HG03521 (cell line): Measurements from ENCODE around the gene GALNT9.

Source experiments
- ATAC-seq: cut with Tn5 transposase; IDR thresholded peaks from one replicate; pipeline ENCODE4 v1.9.1; 2021; ENCODE audit warnings: mild to moderate bottlenecking, moderate library complexity; ENCODE audit not compliant: unreplicated experiment

GALNT9 gene

GRCh38 chr12:132161796-132162507 is 167.4 kb downstream of the GALNT9 start:
- ATAC-seq: no peak

GRCh38 chr12:132161036-132161781 is 168.2 kb downstream of the GALNT9 start:
- no peak for ATAC-seq

GRCh38 chr12:132160601-132161035 is 168.8 kb downstream of the GALNT9 start:
- ATAC-seq: no peak

GRCh38 chr12:132160016-132160415 is 169.4 kb downstream of the GALNT9 start:
- ATAC-seq: no peak

GRCh38 chr12:132159555-132160003 is 169.8 kb downstream of the GALNT9 start:
- no peak for ATAC-seq

- no peak for ATAC-seq
Measured at GRCh38 chr12:132158677-132159554, 170.5 kb downstream of the GALNT9 start.

GRCh38 chr12:132157733-132158409 is 171.5 kb downstream of the GALNT9 start:
- ATAC-seq: no peak

GRCh38 chr12:132156573-132157325 is 172.6 kb downstream of the GALNT9 start:
- no peak for ATAC-seq

- no peak for ATAC-seq
Measured at GRCh38 chr12:132155771-132156572, 173.4 kb downstream of the GALNT9 start.

- no peak for ATAC-seq
Measured at GRCh38 chr12:132154941-132155770, 174.2 kb downstream of the GALNT9 start.

- peak; percentile 6 for ATAC-seq
Measured at GRCh38 chr12:132154341-132154761, 175.0 kb downstream of the GALNT9 start.

- ATAC-seq: peak; percentile 79
Measured at GRCh38 chr12:132153501-132154340, 175.7 kb downstream of the GALNT9 start.

- no peak for ATAC-seq
Measured at GRCh38 chr12:132152953-132153352, 176.4 kb downstream of the GALNT9 start.

GRCh38 chr12:132152411-132152821 is 177.0 kb downstream of the GALNT9 start:
- ATAC-seq: no peak

GRCh38 chr12:132151766-132152410 is 177.5 kb downstream of the GALNT9 start:
- no peak for ATAC-seq

GRCh38 chr12:132151145-132151765 is 178.1 kb downstream of the GALNT9 start:
- no peak for ATAC-seq
